Measurements from ENCODE around the gene LENG8. TPM values are rescaled to one million over a fixed set of nuclear protein-coding genes. Genes with fewer than 3 reads are reported as not detected.
A peak's percentile ranks its signal among the peaks of the same experiment; 100 is the strongest.

The LENG8 gene
- total RNA-seq, 2 experiments from 2014 or later: 63.2 to 137 TPM

GRCh38 chr19:54477650-54478049 is 28.7 kb downstream of the LENG8 start:
- POLR2A ChIA-PET: no interaction called here
- Histone ChIP-seq H3K4me3 (ENCODE audit: low read depth, low read length, poor library complexity, severe bottlenecking) (no peak overlapping the region), H2AFZ (ENCODE audit: low read length) (no peak overlapping the region), H3K79me2 (ENCODE audit: insufficient read depth, low read depth, low read length) (no peaks in the 10 kb centered on the region), H3K4me1 (ENCODE audit: insufficient read depth, low read length, poor library complexity, severe bottlenecking) (no peaks in the 10 kb centered on the region), H3K4me2 (ENCODE audit: low read length) (no peak overlapping the region), H3K27ac (ENCODE audit: low read depth, low read length, poor library complexity, severe bottlenecking) (no peak overlapping the region), H4K20me1 (ENCODE audit: insufficient read depth, low read length) (no peaks in the 10 kb centered on the region), H3K36me3 (ENCODE audit: insufficient read depth, low read length) (no peaks in the 10 kb centered on the region), H3K9me3 (ENCODE audit: low read length) (no peaks in the 10 kb centered on the region), H3K9me2 (ENCODE audit: insufficient read depth, low read length) (no peaks in the 10 kb centered on the region)
- BruUV-seq (replicated peaks): no TSS peak
- intact Hi-C loops (cut with micrococcal nuclease; ENCODE audit: unreplicated experiment): loop anchor here (1.0 kb wide), 1 partner anchor 198 kb away; no protein-coding TSS in a partner anchor
- no peak for DNase-seq (ENCODE audit: low spot score)
- CTCF ChIA-PET (ENCODE audit: unreplicated experiment): no interaction called here
- TF ChIP-seq EZH2phosphoT487 (IDR thresholded peaks at IDR 0.05; ENCODE audit: borderline replicate concordance, low read depth, low read length): no peak
- TF ChIP-seq CTCF (conservative IDR thresholded peaks at IDR 0.05; ENCODE audit: low read length): 0 out of 2 replicates have a peak, but pooled peaks have one; percentile 29

- peak; percentile 70 for DNase-seq (ENCODE audit: low spot score)
- BruUV-seq (replicated peaks): no TSS peak
- TF ChIP-seq CTCF (conservative IDR thresholded peaks at IDR 0.05; ENCODE audit: low read length) (peak; percentile 81), EZH2phosphoT487 (IDR thresholded peaks at IDR 0.05; ENCODE audit: borderline replicate concordance, low read depth, low read length) (no peak)
- Histone ChIP-seq H3K9me2 (ENCODE audit: insufficient read depth, low read length) (no peaks in the 10 kb centered on the region), H3K9me3 (ENCODE audit: low read length) (no peaks in the 10 kb centered on the region), H3K4me2 (ENCODE audit: low read length) (no peak overlapping the region), H3K79me2 (ENCODE audit: insufficient read depth, low read depth, low read length) (no peaks in the 10 kb centered on the region), H2AFZ (ENCODE audit: low read length) (no peak overlapping the region), H3K4me3 (ENCODE audit: low read depth, low read length, poor library complexity, severe bottlenecking) (no peak overlapping the region), H3K27ac (ENCODE audit: low read depth, low read length, poor library complexity, severe bottlenecking) (no peak overlapping the region), H3K4me1 (ENCODE audit: insufficient read depth, low read length, poor library complexity, severe bottlenecking) (no peaks in the 10 kb centered on the region), H4K20me1 (ENCODE audit: insufficient read depth, low read length) (no peaks in the 10 kb centered on the region), H3K36me3 (ENCODE audit: insufficient read depth, low read length) (no peaks in the 10 kb centered on the region)
- POLR2A ChIA-PET: no interaction called here
- intact Hi-C loops (cut with micrococcal nuclease; ENCODE audit: unreplicated experiment): loop anchor here (1.0 kb wide), 1 partner anchor 197 kb away; no protein-coding TSS in a partner anchor
- CTCF ChIA-PET (ENCODE audit: unreplicated experiment): interaction anchor here (0.6 kb wide), 1 partner anchor 314 kb away, joined by 3 read pairs; no protein-coding TSS in a partner anchor
Measured at GRCh38 chr19:54478677-54479266, 29.8 kb downstream of the LENG8 start.

- H3K4me1 ChIP-seq (ENCODE audit: insufficient read depth, low read length, poor library complexity, severe bottlenecking): no peaks in the 10 kb centered on the region
- H3K4me3 ChIP-seq (ENCODE audit: low read depth, low read length, poor library complexity, severe bottlenecking): no peak overlapping the region
- no peaks in the 10 kb centered on the region for H3K9me3 ChIP-seq (ENCODE audit: low read length)
- intact Hi-C loops (cut with micrococcal nuclease; ENCODE audit: unreplicated experiment): no loop called here
- no peak for DNase-seq (ENCODE audit: low spot score)
- ChIA-PET CTCF (ENCODE audit: unreplicated experiment) (no interaction called here), POLR2A (no interaction called here)
- H3K36me3 ChIP-seq (ENCODE audit: insufficient read depth, low read length): no peaks in the 10 kb centered on the region
- no peaks in the 10 kb centered on the region for H3K79me2 ChIP-seq (ENCODE audit: insufficient read depth, low read depth, low read length)
- H3K4me2 ChIP-seq (ENCODE audit: low read length): no peak overlapping the region
- no TSS peak for BruUV-seq (replicated peaks)
- H2AFZ ChIP-seq (ENCODE audit: low read length): no peak overlapping the region
- TF ChIP-seq CTCF (conservative IDR thresholded peaks at IDR 0.05; ENCODE audit: low read length) (no peak), EZH2phosphoT487 (IDR thresholded peaks at IDR 0.05; ENCODE audit: borderline replicate concordance, low read depth, low read length) (no peak)
- H4K20me1 ChIP-seq (ENCODE audit: insufficient read depth, low read length): no peaks in the 10 kb centered on the region; the same call in 1 of the 2 replicates
- no peaks in the 10 kb centered on the region for H3K9me2 ChIP-seq (ENCODE audit: insufficient read depth, low read length)
- H3K27ac ChIP-seq (ENCODE audit: low read depth, low read length, poor library complexity, severe bottlenecking): no peak overlapping the region
Measured at GRCh38 chr19:54480051-54480450, 31.1 kb downstream of the LENG8 start.

All from OCI-LY7 (cell line).